Left ventricle myocardium inferior (tissue), 1 donor: ENCODE data around the gene ROR1. TPM values are rescaled to one million over a fixed set of nuclear protein-coding genes. Genes with fewer than 3 reads are reported as not detected.

Experiments used
- DNase-seq: peaks from one replicate; pipeline ENCODE4 v3.0.0-alpha.2; 2020
- H3K27ac ChIP-seq: fragments of 200-600 bp; replicated peaks from 2 replicates; pipeline ENCODE4 v1.8.0; 2021
- H3K27me3 ChIP-seq: fragments of 200-600 bp; 2 replicates; pipeline ENCODE4 v1.8.0; 2021; ENCODE audit warnings: low read depth
- H3K36me3 ChIP-seq: fragments of 200-600 bp; 2 replicates; pipeline ENCODE4 v1.8.0; 2021
- H3K4me1 ChIP-seq: fragments of 200-600 bp; 2 replicates; pipeline ENCODE4 v1.8.0; 2021
- H3K4me3 ChIP-seq: fragments of 200-600 bp; 2 replicates; pipeline ENCODE4 v1.8.0; 2021; ENCODE audit warnings: mild to moderate bottlenecking, moderate library complexity
- H3K9me3 ChIP-seq: fragments of 200-600 bp; replicated peaks from 2 replicates; pipeline ENCODE4 v1.8.0; 2021
- intact Hi-C: fragments of 100-400 bp; cut with micrococcal nuclease; formaldehyde crosslinking; loops from one replicate; pipeline ENCODE4 v1.11.0; 2022
- total RNA-seq: library from RNA; stranded (reverse); fragmentation: NEBNext Ultra II Directional; extraction: Animal tissue kit (Norgen Biotek cat#: 25700); gene quantifications from one replicate; pipeline ENCODE4 v1.2.1, GENCODE V29; 2021
- TF ChIP-seq, protein P1 (sequence below): fragments of 200-600 bp; IDR thresholded peaks from 2 replicates; pipeline ENCODE4 v1.8.0; 2021; ENCODE audit warnings: antibody characterized with exemption, mild to moderate bottlenecking, borderline replicate concordance
- donor health status: DM: no; HTN: yes; CAD: no; lungs with severe emphysema.

The ROR1 gene
- total RNA-seq, 1 donor from 2014 or later = 14.0 TPM

DNA sequence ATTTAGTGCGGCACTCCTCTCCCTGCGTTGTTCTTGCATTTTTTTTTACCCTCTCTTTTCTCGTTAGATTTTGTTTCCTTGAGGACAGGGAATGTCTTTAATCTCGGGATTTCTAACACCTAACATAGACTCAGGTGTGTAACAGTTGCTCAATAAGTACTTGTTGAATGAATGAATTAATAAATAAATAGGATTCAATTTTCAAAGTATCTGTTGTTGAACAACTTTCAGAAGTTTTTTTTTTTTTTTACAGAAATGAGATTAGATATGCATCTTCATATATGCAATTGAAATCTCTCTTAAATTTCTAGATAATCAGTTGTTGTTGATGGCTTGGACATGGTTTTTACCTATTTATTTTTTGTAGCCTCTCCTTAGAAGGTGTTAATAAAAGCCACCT is 83.1 kb downstream of the ROR1 start:
- Histone ChIP-seq H3K36me3 (no peaks in the 10 kb centered on the region), H3K4me1 (peaks cover 70% of the 10 kb centered on the region), H3K27me3 (no peaks in the 10 kb centered on the region), H3K27ac (peak overlapping the region; percentile 9), H3K9me3 (peaks cover 9% of the 10 kb centered on the region), H3K4me3 (no peak overlapping the region)
- intact Hi-C loops = no loop called here
- TF ChIP-seq, protein P1, sequence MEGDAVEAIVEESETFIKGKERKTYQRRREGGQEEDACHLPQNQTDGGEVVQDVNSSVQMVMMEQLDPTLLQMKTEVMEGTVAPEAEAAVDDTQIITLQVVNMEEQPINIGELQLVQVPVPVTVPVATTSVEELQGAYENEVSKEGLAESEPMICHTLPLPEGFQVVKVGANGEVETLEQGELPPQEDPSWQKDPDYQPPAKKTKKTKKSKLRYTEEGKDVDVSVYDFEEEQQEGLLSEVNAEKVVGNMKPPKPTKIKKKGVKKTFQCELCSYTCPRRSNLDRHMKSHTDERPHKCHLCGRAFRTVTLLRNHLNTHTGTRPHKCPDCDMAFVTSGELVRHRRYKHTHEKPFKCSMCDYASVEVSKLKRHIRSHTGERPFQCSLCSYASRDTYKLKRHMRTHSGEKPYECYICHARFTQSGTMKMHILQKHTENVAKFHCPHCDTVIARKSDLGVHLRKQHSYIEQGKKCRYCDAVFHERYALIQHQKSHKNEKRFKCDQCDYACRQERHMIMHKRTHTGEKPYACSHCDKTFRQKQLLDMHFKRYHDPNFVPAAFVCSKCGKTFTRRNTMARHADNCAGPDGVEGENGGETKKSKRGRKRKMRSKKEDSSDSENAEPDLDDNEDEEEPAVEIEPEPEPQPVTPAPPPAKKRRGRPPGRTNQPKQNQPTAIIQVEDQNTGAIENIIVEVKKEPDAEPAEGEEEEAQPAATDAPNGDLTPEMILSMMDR = no peak
- DNase-seq = no peak

DNA sequence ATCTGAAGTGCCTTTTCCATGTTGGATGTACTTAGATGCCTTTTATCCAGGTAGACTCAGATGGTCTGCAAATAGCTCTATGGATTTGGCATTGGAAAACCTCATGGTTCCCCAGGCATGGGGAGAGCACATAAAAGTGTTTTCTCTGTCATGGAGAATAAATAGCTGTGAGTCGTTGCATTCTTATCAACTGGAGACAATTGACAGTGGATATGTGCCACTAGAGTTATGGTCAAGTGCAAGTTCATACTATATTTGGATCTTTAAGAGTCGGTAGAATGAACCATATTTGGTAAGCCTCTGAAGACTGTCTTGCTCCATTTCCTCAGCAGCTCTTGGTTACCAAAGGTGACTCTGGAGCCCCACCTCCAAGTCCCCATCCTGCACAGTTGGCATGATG is 83.7 kb downstream of the ROR1 start:
- no peak overlapping the region for H3K27ac ChIP-seq
- TF ChIP-seq, protein P1 = no peak
- no peaks in the 10 kb centered on the region for H3K27me3 ChIP-seq
- peaks cover 9% of the 10 kb centered on the region for H3K9me3 ChIP-seq
- H3K36me3 ChIP-seq = no peaks in the 10 kb centered on the region
- intact Hi-C loops = no loop called here
- H3K4me3 ChIP-seq = no peak overlapping the region
- peaks cover 70% of the 10 kb centered on the region for H3K4me1 ChIP-seq
- DNase-seq = no peak

DNA sequence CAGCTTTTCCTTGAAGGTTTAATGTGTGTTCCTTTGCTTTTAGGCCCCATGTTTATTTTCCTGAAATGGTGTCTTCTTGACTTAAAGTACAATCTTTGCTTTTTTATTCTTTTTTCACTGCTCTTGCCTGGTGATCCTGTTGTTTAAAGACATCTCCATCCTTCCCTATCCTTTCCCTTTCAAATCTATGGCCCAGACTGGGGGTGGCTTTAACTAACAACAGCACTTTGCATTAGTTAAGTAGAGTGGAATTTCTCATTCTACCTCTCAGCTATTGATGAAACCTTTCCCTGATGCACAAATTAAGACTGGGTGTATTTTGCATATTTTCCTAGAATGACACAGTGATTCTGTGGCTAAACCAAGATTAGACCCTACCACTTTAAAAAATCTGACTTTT is 84.3 kb downstream of the ROR1 start:
- peaks cover 70% of the 10 kb centered on the region for H3K4me1 ChIP-seq
- peaks cover 9% of the 10 kb centered on the region for H3K9me3 ChIP-seq
- no peak overlapping the region for H3K4me3 ChIP-seq
- intact Hi-C loops = no loop called here
- TF ChIP-seq, protein P1 = no peak
- H3K27ac ChIP-seq = no peak overlapping the region
- DNase-seq = no peak
- H3K36me3 ChIP-seq = no peaks in the 10 kb centered on the region
- no peaks in the 10 kb centered on the region for H3K27me3 ChIP-seq

DNA sequence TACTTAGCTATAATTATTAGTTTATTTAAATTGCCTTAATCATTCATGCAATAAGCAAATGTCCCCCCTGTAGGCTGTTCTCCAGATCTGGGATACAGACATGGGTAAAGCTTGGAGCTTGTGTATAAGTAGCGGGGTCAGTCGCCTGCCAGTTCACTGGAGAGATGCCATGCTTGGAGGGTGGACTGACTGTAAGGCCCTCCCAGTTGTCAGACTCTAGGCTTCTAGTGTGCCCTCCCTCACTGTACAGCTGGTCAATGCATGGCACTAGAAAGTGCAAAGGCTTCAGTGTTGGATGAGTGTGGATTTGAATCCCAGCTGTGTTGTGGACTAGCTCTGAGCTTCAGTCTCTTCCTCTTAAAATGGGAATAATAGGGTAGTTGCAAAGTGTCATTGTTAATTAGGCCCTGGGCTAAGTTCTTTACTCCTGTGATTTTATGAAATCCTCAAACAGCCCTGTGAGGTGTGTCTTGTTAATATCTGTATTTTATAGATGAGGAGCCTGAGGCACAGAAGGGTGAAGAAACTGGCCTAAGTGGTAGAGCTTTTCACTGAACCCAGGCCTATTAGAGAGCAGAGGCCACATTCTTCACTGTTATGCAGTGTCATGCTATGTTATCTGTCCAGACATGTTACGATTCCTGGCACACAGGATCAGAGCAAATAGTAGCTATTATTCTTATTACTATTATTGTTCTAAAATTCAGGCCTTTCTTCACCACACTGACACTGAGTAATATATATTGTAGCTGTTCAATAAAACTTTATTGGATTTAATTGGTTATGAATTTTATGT is 85.9 kb downstream of the ROR1 start:
- Histone ChIP-seq H3K9me3 (peaks cover 9% of the 10 kb centered on the region), H3K36me3 (no peaks in the 10 kb centered on the region), H3K4me3 (no peak overlapping the region), H3K27ac (no peak overlapping the region), H3K27me3 (no peaks in the 10 kb centered on the region), H3K4me1 (peaks cover 69% of the 10 kb centered on the region)
- intact Hi-C loops = no loop called here
- TF ChIP-seq, protein P1 = no peak
- no peak for DNase-seq

DNA sequence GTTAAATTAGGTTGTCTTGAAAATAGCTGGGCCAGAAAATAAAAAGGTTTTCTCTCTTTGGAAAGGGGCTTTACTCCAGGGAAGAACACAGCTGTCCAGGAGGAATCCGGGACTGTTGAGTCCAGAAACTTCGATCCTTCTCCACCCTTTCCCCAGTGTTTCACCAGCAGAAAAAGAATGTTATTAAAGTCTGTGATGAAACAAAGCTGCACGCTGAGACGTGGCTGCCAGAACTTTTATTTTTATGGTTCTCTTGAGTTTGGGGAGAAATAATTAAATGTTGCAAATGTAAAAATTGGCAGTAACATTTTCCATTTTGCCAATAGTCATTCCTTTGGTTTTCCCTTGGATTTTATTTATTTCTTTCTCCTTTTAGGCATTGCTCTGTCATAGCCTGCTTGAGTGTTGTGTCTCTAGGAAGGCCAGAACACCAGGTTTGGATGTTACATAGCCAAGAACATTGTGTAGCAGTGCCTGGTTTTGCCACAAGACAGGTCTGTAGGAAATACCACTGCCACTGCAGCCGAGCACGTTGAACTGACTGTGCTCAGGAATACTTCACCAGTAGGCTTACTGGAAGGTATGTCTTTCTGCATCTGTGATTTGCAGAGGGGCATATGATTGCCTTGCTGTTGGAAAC is 87.4 kb downstream of the ROR1 start:
- DNase-seq = no peak
- intact Hi-C loops = no loop called here
- peaks cover 2% of the 10 kb centered on the region for H3K9me3 ChIP-seq
- no peaks in the 10 kb centered on the region for H3K27me3 ChIP-seq
- H3K27ac ChIP-seq = peak overlapping the region; percentile 51
- TF ChIP-seq, protein P1 = no peak
- H3K36me3 ChIP-seq = no peaks in the 10 kb centered on the region
- H3K4me1 ChIP-seq = peaks cover 66% of the 10 kb centered on the region
- no peak overlapping the region for H3K4me3 ChIP-seq
